WERI-Rb-1 (cell line): ENCODE measurements around the gene PSD2.

ENCODE experiments used
- DNase-seq: peaks from one replicate; pipeline ENCODE4 v3.0.0-alpha.2; 2020
- H3K27ac ChIP-seq: fragments of 250-450 bp; sonication (Bioruptor Pico); 2 replicates; pipeline ENCODE4 v1.5.1; 2020; ENCODE audit warnings: mild to moderate bottlenecking, moderate library complexity
- H3K27me3 ChIP-seq: fragments of 250-450 bp; sonication (Bioruptor Pico); 2 replicates; pipeline ENCODE4 v1.5.1; 2021; ENCODE audit warnings: mild to moderate bottlenecking, low read depth, moderate library complexity; ENCODE audit not compliant: insufficient read depth, severe bottlenecking
- H3K36me3 ChIP-seq: fragments of 250-450 bp; sonication (Bioruptor Pico); 2 replicates; pipeline ENCODE4 v1.5.1; 2020; ENCODE audit warnings: mild to moderate bottlenecking, moderate library complexity
- H3K4me3 ChIP-seq: 2 replicates; pipeline ENCODE4 v1.5.1; 2011; ENCODE audit warnings: low read depth, mild to moderate bottlenecking, control low read depth, low read length
- H3K9me3 ChIP-seq: fragments of 250-450 bp; sonication (Bioruptor Pico); 2 replicates; pipeline ENCODE4 v1.5.1; 2021; ENCODE audit warnings: mild to moderate bottlenecking, moderate library complexity; ENCODE audit not compliant: severe bottlenecking
- CTCF ChIP-seq: IDR thresholded peaks from 2 replicates; pipeline ENCODE4 v1.5.1; 2011; ENCODE audit warnings: low read depth, mild to moderate bottlenecking, control low read depth, inconsistent platforms, low read length

Gene PSD2

GRCh38 chr5:139838381-139839197 is 43.0 kb downstream of the PSD2 start:
- Histone ChIP-seq H3K27ac (no peak overlapping the region), H3K27me3 (no peaks in the 10 kb centered on the region), H3K4me3 (no peak overlapping the region), H3K36me3 (no peaks in the 10 kb centered on the region), H3K9me3 (no peaks in the 10 kb centered on the region)
- DNase-seq, result no peak
- TF ChIP-seq CTCF, result no peak

GRCh38 chr5:139839232-139839815 is 43.7 kb downstream of the PSD2 start:
- H3K27ac ChIP-seq, result no peak overlapping the region
- no peak overlapping the region for H3K4me3 ChIP-seq
- TF ChIP-seq CTCF, result no peak
- no peaks in the 10 kb centered on the region for H3K36me3 ChIP-seq
- H3K9me3 ChIP-seq, result no peaks in the 10 kb centered on the region
- no peaks in the 10 kb centered on the region for H3K27me3 ChIP-seq
- DNase-seq, result no peak

- Histone ChIP-seq H3K9me3 (no peaks in the 10 kb centered on the region), H3K36me3 (no peaks in the 10 kb centered on the region), H3K27me3 (no peaks in the 10 kb centered on the region), H3K4me3 (no peak overlapping the region), H3K27ac (no peak overlapping the region)
- no peak for TF ChIP-seq CTCF
- no peak for DNase-seq
Observed at GRCh38 chr5:139839918-139840317, 44.3 kb downstream of the PSD2 start.

GRCh38 chr5:139841549-139841948 is 45.9 kb downstream of the PSD2 start:
- TF ChIP-seq CTCF, result no peak
- H3K4me3 ChIP-seq, result no peak overlapping the region
- no peak overlapping the region for H3K27ac ChIP-seq
- no peaks in the 10 kb centered on the region for H3K27me3 ChIP-seq
- no peaks in the 10 kb centered on the region for H3K9me3 ChIP-seq
- H3K36me3 ChIP-seq, result no peaks in the 10 kb centered on the region
- no peak for DNase-seq

GRCh38 chr5:139842321-139842720 is 46.7 kb downstream of the PSD2 start:
- no peak for DNase-seq
- no peaks in the 10 kb centered on the region for H3K36me3 ChIP-seq
- no peaks in the 10 kb centered on the region for H3K27me3 ChIP-seq
- no peak for TF ChIP-seq CTCF
- H3K9me3 ChIP-seq, result no peaks in the 10 kb centered on the region
- no peak overlapping the region for H3K27ac ChIP-seq
- H3K4me3 ChIP-seq, result no peak overlapping the region
